Measurements from ENCODE around the gene ZC3H18.

Gene ZC3H18

GRCh38 chr16:88525663-88525990, 44.6 kb upstream of the ZC3H18 start:
- DNase-seq (ENCODE audit: extremely low read depth, low read depth): no peak
- H3K4me3 ChIP-seq (replicated peaks; ENCODE audit: low read depth, low read length): no peak overlapping the region
- TF ChIP-seq, protein P1, sequence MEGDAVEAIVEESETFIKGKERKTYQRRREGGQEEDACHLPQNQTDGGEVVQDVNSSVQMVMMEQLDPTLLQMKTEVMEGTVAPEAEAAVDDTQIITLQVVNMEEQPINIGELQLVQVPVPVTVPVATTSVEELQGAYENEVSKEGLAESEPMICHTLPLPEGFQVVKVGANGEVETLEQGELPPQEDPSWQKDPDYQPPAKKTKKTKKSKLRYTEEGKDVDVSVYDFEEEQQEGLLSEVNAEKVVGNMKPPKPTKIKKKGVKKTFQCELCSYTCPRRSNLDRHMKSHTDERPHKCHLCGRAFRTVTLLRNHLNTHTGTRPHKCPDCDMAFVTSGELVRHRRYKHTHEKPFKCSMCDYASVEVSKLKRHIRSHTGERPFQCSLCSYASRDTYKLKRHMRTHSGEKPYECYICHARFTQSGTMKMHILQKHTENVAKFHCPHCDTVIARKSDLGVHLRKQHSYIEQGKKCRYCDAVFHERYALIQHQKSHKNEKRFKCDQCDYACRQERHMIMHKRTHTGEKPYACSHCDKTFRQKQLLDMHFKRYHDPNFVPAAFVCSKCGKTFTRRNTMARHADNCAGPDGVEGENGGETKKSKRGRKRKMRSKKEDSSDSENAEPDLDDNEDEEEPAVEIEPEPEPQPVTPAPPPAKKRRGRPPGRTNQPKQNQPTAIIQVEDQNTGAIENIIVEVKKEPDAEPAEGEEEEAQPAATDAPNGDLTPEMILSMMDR (IDR thresholded peaks at IDR 0.05; ENCODE audit: low read depth, low read length, missing control alignments): no peak

- no peak overlapping the region for H3K4me3 ChIP-seq (replicated peaks; ENCODE audit: low read depth, low read length)
- DNase-seq (ENCODE audit: extremely low read depth, low read depth): no peak
- TF ChIP-seq, protein P1 (IDR thresholded peaks at IDR 0.05; ENCODE audit: low read depth, low read length, missing control alignments): no peak
These were observed 43.9 kb upstream of the ZC3H18 start for GRCh38 chr16:88526008-88526905.

- DNase-seq (ENCODE audit: extremely low read depth, low read depth): no peak
- TF ChIP-seq, protein P1 (IDR thresholded peaks at IDR 0.05; ENCODE audit: low read depth, low read length, missing control alignments): no peak
- H3K4me3 ChIP-seq (replicated peaks; ENCODE audit: low read depth, low read length): no peak overlapping the region
These were observed 43.4 kb upstream of the ZC3H18 start for GRCh38 chr16:88526906-88527185.

DNA sequence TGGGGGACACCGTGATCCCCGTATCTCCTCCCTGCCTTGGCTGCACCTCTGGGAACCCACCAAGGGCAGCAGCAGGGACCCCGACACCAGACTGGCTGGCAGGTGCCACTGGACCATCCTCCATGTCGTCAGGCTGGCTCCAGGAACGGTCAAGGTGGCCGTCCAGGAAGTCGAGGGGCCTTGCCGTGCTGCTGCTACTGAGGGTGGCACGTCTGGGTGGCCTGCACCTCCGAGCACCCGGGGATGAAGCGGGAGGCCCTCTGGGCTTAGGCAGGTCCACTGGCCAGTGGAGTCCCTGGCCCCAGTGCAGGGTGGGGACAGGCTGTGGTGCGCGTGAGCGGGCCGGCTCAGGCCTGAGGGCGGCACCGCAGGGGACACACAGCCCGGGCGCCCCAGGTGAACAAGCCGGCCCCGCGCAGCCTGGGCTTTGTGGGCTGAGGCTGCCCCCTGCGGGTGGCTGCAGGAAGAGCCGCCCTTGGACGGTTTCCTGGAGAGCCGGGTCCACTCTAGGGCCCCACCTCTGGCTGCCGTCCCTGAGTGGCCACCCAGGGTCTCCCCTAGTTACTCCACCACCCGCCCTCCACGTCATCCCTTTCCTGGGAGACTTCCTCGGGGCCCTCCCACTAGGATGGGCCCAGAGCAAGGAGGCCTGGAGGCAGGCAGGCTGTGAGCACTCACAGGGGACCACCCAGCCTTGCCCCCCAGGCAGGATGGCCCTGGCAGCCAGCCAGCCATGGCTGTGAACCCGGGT, 42.8 kb upstream of the ZC3H18 start:
- no peak overlapping the region for H3K4me3 ChIP-seq (replicated peaks; ENCODE audit: low read depth, low read length)
- TF ChIP-seq, protein P1 (IDR thresholded peaks at IDR 0.05; ENCODE audit: low read depth, low read length, missing control alignments): peak; percentile 82
- DNase-seq (ENCODE audit: extremely low read depth, low read depth): no peak

- TF ChIP-seq, protein P1 (IDR thresholded peaks at IDR 0.05; ENCODE audit: low read depth, low read length, missing control alignments): no peak
- no peak overlapping the region for H3K4me3 ChIP-seq (replicated peaks; ENCODE audit: low read depth, low read length)
- no peak for DNase-seq (ENCODE audit: extremely low read depth, low read depth)
These were observed 42.1 kb upstream of the ZC3H18 start for GRCh38 chr16:88527937-88528743.

DNA sequence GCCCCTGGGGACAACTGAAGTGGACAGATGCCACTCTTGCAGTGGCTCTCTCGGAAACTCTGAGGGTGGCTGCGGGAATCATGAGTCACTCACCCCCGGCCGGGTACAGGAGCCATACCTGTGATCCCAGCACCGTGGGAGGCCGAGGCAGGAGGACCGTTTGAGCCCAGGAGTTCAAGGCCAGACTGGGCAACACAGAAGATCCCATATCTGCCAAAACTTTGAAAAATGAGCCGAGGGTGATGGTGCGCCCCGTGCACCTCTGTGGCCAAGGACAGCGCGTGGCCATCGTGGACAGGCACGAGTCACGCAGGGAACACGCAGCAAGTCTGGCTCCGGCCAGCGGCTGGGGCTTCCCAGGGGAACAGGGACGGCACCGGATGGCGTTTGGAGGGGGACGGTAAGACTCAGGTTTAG, 41.3 kb upstream of the ZC3H18 start:
- TF ChIP-seq, protein P1 (IDR thresholded peaks at IDR 0.05; ENCODE audit: low read depth, low read length, missing control alignments): no peak
- H3K4me3 ChIP-seq (replicated peaks; ENCODE audit: low read depth, low read length): no peak overlapping the region
- no peak for DNase-seq (ENCODE audit: extremely low read depth, low read depth)
